Measurements from ENCODE around the gene LUC7L2.
A peak's percentile ranks its signal among the peaks of the same experiment; 100 is the strongest.

Gene LUC7L2

GRCh38 chr7:139340037-139340807 lies 19.5 kb upstream of the LUC7L2 start:
- ChIA-PET CTCF (interaction anchor here (0.7 to 0.8 kb wide), 3 partner anchors 94 to 230 kb away, joined by 3 to 4 read pairs (median 3); no protein-coding TSS in a partner anchor), POLR2A (ENCODE audit: low non-redundant PET) (interaction anchor here (1.0 kb wide), 1 partner anchor 20 kb away, joined by 4 read pairs; the partner anchor contains the start of gene LUC7L2)
- peak; percentile 91 for TF ChIP-seq CTCF (conservative IDR thresholded peaks at IDR 0.05; ENCODE audit: low read depth)
- peak overlapping the region; percentile 98 for H3K27ac ChIP-seq
- DNase-seq (ENCODE audit: low spot score), result peak; percentile 94

- ChIA-PET POLR2A (ENCODE audit: low non-redundant PET) (no interaction called here), CTCF (interaction anchor here (0.8 kb wide), 1 partner anchor 94 kb away, joined by 4 read pairs; no protein-coding TSS in a partner anchor)
- H3K27ac ChIP-seq, result peak overlapping the region; percentile 98
- TF ChIP-seq CTCF (conservative IDR thresholded peaks at IDR 0.05; ENCODE audit: low read depth), result no peak
- DNase-seq (ENCODE audit: low spot score), result no peak
Observed at GRCh38 chr7:139340808-139341057, 19.0 kb upstream of the LUC7L2 start.

GRCh38 chr7:139341058-139341775 lies 18.5 kb upstream of the LUC7L2 start, which contains the start of gene FMC1:
Gene FMC1 (plus strand): TSS chr7:139341337. CDS start chr7:139341385, 48 bp downstream.
- CTCF ChIA-PET, result no interaction called here
- POLR2A ChIA-PET (ENCODE audit: low non-redundant PET), result no interaction called here
- H3K27ac ChIP-seq, result peak within 1 kb of the TSS; percentile 98
- TF ChIP-seq CTCF (conservative IDR thresholded peaks at IDR 0.05; ENCODE audit: low read depth), result no peak
- peak; percentile 67 for DNase-seq (ENCODE audit: low spot score)

GRCh38 chr7:139341776-139342226 lies 17.9 kb upstream of the LUC7L2 start:
- CTCF ChIA-PET, result no interaction called here
- peak overlapping the region; percentile 98 for H3K27ac ChIP-seq
- no peak for TF ChIP-seq CTCF (conservative IDR thresholded peaks at IDR 0.05; ENCODE audit: low read depth)
- peak; percentile 81 for DNase-seq (ENCODE audit: low spot score)
- POLR2A ChIA-PET (ENCODE audit: low non-redundant PET), result no interaction called here

GRCh38 chr7:139345042-139345441 lies 14.7 kb upstream of the LUC7L2 start:
- POLR2A ChIA-PET (ENCODE audit: low non-redundant PET), result no interaction called here

More at GRCh38 chr7:139345042-139345441, 14.7 kb upstream of the LUC7L2 start:
- no peak for DNase-seq (ENCODE audit: low spot score)
- H3K27ac ChIP-seq, result no peak overlapping the region
- no peak for TF ChIP-seq CTCF (conservative IDR thresholded peaks at IDR 0.05; ENCODE audit: low read depth)
- CTCF ChIA-PET, result no interaction called here

Data from RWPE1 (cell line).